Psoas muscle (tissue), 8 donors: ENCODE measurements around the gene COL5A1. TPM values are rescaled to one million over a fixed set of nuclear protein-coding genes. Genes with fewer than 3 reads are reported as not detected.

Experiments
- ATAC-seq, 4 donors: fragments of 200-7000 bp; cut with Tn5 transposase; one replicate each; pipeline ENCODE4 v1.9.1; 2020; ENCODE audit warnings: moderate library complexity in 3 of 4, mild to moderate bottlenecking in 2 of 4
- DNase-seq, 2 donors: peaks; one replicate each; pipeline ENCODE4 v3.0.0-alpha.2; 2020
- H3K27ac ChIP-seq: fragments of 200-600 bp; one replicate; pipeline ENCODE4 v1.8.0; 2022
- H3K27me3 ChIP-seq, 3 donors: fragments of 200-600 bp in 1 of 3; one replicate each; pipeline versions ENCODE4 v1.6.1 to v1.8.0; 2013 to 2022; ENCODE audit warnings: low read length in 2 of 3, mild to moderate bottlenecking in 2 of 3, moderate library complexity in 1 of 3; ENCODE audit not compliant: insufficient read depth in 3 of 3
- H3K36me3 ChIP-seq, 2 donors: fragments of 200-600 bp in 1 of 2; one replicate each; pipeline versions ENCODE4 v1.6.1 to v1.8.0; 2013 to 2022; ENCODE audit warnings: low read depth in 1 of 2, mild to moderate bottlenecking in 1 of 2, moderate library complexity in 1 of 2; ENCODE audit not compliant: insufficient read depth in 1 of 2
- H3K4me1 ChIP-seq: fragments of 200-600 bp; one replicate; pipeline ENCODE4 v1.8.0; 2022
- H3K4me3 ChIP-seq: fragments of 200-600 bp; one replicate; pipeline ENCODE4 v1.8.0; 2022; ENCODE audit warnings: mild to moderate bottlenecking
- H3K9me3 ChIP-seq: fragments of 200-600 bp; one replicate; pipeline ENCODE4 v1.8.0; 2022
- WGBS, 3 donors: extraction: QIAGEN DNeasy Blood & Tissue Kit; methylation state at CpG; one replicate each; pipeline versions ENCODE4 v1.1.6 to v1.1.7; 2013; 5-methylcytosine and 5-hydroxymethylcytosine counted together
- intact Hi-C, 2 donors: fragments of 100-400 bp; cut with DNase I; formaldehyde crosslinking; loops; one replicate each; pipeline versions ENCODE4 v1.11.0 to v1.14.2; 2022
- polyA plus RNA-seq, 3 donors: library from polyadenylated mRNA; stranded (reverse); fragments of 200-250 nt; gene quantifications; one replicate each; pipeline ENCODE4 v1.2.3, GENCODE V29; 2013
- total RNA-seq, 4 donors: library from RNA; stranded (reverse); fragmentation: NEBNext Ultra II Directional in 2 of 4; extraction: Animal tissue kit (Norgen Biotek cat#: 25700) in 2 of 4; gene quantifications; one replicate each; pipeline versions ENCODE4 v1.2.1 to v1.2.4, GENCODE V29; 2021 to 2023
- TF ChIP-seq, protein P1 (sequence below): fragments of 200-600 bp; IDR thresholded peaks from one replicate; pipeline ENCODE4 v1.8.0; 2022; ENCODE audit warnings: antibody characterized with exemption
- donor health status: healthy with polysubstance abuse.
- donor health status: DM: no; HTN: no; CAD: no; lungs with moderate emphysema.
- donor health status: Bipolar disorder and iron deficiency.
- donor health status: healthy.
- donor health status: DM: yes; HTN: yes; CAD: no.
- donor health status: DM: no; HTN: no; CAD: no.
- donor health status: DM: no; HTN: no; CAD: no.
- donor health status: DM: yes; HTN: yes; CAD: no.

COL5A1 gene
- total and polyA plus RNA-seq, 7 donors = 1.7 to 11.3 (median 3.4) TPM

DNA sequence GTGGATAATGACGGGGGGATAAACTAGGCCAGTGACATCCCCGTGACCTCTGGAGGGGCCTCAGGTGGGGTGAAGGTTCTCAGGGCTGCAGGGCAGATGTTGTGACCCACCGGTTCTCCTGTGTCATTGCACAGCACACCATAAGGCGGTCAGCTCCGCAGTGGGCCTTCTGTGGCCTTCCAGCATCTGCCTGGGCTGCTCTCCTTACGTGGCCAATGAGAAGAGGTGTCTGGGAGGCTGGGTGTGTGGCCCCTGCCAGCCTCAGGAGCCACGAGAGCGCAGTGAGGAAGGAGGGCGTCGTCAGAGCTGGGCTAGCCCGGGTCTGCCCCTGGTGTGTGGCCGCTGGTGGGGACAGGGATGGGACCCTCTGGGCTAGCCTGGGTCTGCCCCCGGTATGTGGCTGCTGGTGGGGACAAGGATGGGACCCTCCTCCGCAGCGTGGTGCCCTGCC lies 48.7 kb downstream of the COL5A1 start:
- H3K36me3 ChIP-seq = no peaks in the 10 kb centered on the region
- no peak for DNase-seq

GRCh38 chr9:134690946-134691694 lies 49.5 kb downstream of the COL5A1 start:
- peaks cover 0 to 29% (median 2%) of the 10 kb centered on the region in 3 donors for H3K27me3 ChIP-seq
- no peaks in the 10 kb centered on the region for H3K36me3 ChIP-seq
- intact Hi-C loops = no loop called here
- WGBS, 3 donors = 73 to 80% (median 76%) methylated on average over 31 of the region's 31 CpGs
- no peak overlapping the region for H3K27ac ChIP-seq
- DNase-seq (peak; percentile 30 to 56), ATAC-seq (no peak)
- TF ChIP-seq, protein P1, sequence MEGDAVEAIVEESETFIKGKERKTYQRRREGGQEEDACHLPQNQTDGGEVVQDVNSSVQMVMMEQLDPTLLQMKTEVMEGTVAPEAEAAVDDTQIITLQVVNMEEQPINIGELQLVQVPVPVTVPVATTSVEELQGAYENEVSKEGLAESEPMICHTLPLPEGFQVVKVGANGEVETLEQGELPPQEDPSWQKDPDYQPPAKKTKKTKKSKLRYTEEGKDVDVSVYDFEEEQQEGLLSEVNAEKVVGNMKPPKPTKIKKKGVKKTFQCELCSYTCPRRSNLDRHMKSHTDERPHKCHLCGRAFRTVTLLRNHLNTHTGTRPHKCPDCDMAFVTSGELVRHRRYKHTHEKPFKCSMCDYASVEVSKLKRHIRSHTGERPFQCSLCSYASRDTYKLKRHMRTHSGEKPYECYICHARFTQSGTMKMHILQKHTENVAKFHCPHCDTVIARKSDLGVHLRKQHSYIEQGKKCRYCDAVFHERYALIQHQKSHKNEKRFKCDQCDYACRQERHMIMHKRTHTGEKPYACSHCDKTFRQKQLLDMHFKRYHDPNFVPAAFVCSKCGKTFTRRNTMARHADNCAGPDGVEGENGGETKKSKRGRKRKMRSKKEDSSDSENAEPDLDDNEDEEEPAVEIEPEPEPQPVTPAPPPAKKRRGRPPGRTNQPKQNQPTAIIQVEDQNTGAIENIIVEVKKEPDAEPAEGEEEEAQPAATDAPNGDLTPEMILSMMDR = no peak
- H3K9me3 ChIP-seq = no peaks in the 10 kb centered on the region
- no peak overlapping the region for H3K4me3 ChIP-seq
- H3K4me1 ChIP-seq = no peaks in the 10 kb centered on the region

More for the DNA sequence above, 48.7 kb downstream of the COL5A1 start:
- no peak overlapping the region for H3K4me3 ChIP-seq
- no peak overlapping the region for H3K27ac ChIP-seq
- intact Hi-C loops = no loop called here
- H3K4me1 ChIP-seq = no peaks in the 10 kb centered on the region
- WGBS, 3 donors = 67 to 76% (median 70%) methylated on average over 14 to 15 of the region's 15 CpGs
- no peak for ATAC-seq
- TF ChIP-seq, protein P1 = no peak
- H3K9me3 ChIP-seq = no peaks in the 10 kb centered on the region
- H3K27me3 ChIP-seq = peaks cover 0 to 29% (median 2%) of the 10 kb centered on the region in 3 donors

DNA sequence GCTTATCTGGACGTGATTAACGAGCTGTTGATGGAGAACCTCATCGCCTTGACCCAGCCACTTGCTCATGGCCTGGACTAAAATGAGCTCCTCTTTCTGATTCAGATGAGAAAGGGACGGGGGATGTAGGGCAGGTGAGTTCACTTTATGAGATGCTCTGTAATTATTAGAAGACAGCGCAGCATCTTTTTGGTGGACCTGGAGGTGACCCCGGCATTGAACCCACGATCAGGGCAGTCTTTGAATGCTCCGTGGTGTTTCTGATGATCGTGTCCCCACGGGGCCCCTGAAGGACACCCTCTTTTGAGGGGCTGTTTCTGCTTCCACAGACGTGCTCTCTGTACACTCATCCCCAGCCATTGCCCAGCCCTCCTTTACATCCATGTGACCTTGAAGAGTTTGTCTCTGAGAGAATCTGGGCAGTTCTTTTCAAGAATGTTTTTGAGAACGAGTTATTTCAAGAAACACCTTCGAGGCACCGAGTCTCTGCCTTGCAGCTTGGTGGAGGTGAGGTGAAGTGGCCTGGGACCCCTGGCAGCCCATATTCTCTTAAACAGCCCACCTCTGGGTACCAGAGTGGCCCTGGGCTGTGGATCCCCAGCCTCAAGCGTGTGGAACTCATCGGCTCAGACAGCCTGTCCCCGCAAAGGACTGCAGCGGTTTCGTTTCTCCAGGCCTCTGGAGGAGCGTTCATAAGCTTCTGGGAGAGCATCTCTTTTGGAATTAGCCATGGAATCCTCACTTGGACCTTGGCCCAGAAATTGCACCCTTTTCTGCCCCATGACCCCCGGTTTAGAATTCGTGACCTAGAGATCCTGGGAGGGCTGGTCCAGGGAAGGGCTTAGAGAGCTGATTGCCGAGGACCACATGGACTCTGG lies 50.3 kb downstream of the COL5A1 start:
- Histone ChIP-seq H3K36me3 (no peaks in the 10 kb centered on the region), H3K27ac (peak overlapping the region; percentile 9), H3K4me3 (no peak overlapping the region), H3K9me3 (no peaks in the 10 kb centered on the region), H3K4me1 (no peaks in the 10 kb centered on the region), H3K27me3 (peaks cover 0 to 26% (median 2%) of the 10 kb centered on the region in 3 donors)
- TF ChIP-seq, protein P1 = no peak
- WGBS, 3 donors = 77 to 80% (median 79%) methylated on average over 23 of the region's 23 CpGs
- intact Hi-C loops = no loop called here
- no peak for ATAC-seq
- DNase-seq = peak in 1 of 2 donors; percentile 37

- Histone ChIP-seq H3K9me3 (no peaks in the 10 kb centered on the region), H3K4me3 (no peak overlapping the region), H3K4me1 (no peaks in the 10 kb centered on the region), H3K36me3 (no peaks in the 10 kb centered on the region), H3K27ac (peak overlapping the region; percentile 9), H3K27me3 (peaks cover 0 to 24% (median 2%) of the 10 kb centered on the region in 3 donors)
- WGBS, 3 donors = 84 to 99% (median 95%) methylated on average over 6 of the region's 6 CpGs
- TF ChIP-seq, protein P1 = no peak
- intact Hi-C loops = no loop called here
- ATAC-seq (no peak), DNase-seq (no peak)
These were observed 50.9 kb downstream of the COL5A1 start for GRCh38 chr9:134692573-134692860.
